CD4-positive, alpha-beta T cell treated with Interleukin-4 for 1 hour (primary cell): Measurements from ENCODE around the gene PROS1.
"Not testable (repeated sequence)": the region's sequence is repeated elsewhere in the genome, so short reads cannot be mapped to it uniquely, and the experiment has no call there.

Experiments
- DNase-seq, 2 donors: peaks; one replicate each; pipeline ENCODE4 v3.0.0-alpha.2; 2020 to 2022

Gene PROS1

DNA sequence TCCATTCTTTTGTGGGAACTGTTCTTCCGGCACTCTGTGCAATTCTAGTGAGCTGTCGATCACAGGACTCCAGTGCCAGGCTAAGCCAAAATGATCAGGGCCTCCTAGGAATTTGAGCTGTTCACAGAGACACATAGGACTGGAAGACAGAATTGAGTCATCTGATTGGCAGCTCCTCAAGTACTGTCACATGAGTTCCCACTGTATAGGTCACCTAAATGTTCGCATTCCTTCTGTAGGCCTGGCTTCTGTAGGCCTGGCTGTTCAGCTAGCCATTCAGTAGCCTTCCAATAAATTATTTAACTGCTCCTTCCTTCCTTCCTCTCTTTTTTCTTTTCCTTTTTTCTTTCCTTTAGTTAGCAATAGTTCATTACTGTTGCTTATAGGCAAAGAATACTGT is 4.3 kb downstream of the PROS1 start:
- no peak for DNase-seq

DNA sequence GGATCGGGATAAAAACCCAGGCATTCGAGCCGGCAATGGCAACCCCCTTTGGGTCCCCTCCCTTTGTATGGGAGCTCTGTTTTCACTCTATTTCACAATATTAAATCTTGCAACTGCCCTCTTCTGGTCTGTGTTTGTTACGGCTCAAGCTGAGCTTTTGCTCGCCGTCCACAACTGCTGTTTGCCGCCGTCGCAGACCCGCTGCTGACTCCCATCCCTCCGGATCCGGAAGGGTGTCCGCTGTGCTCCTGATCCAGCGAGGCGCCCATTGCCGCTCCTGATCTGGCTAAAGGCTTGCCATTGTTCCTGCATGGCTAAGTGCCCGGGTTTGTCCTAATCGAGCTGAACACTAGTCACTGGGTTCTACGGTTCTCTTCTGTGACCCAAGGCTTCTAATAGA is 8.6 kb downstream of the PROS1 start:
- DNase-seq: not testable (repeated sequence)

DNA sequence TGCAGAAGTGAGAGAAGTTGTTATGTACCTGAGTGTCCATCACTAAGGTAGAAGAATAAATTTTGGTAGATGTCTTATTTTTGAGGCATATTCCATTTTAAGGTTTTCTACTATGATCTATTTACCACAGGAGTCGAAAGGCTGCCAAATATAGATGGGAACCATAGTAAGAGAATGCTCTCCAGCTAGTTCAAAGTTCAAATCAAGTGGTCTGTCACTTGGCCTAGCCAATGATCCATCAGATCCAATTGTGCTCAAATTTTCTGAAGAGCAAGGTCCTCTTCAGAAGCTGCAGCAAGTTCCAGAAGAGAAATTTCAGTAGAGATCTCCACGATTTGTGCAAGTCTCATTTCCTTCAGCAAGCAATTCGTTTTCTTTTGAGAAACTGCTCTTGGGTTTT is 10.9 kb downstream of the PROS1 start:
- DNase-seq: no peak

DNA sequence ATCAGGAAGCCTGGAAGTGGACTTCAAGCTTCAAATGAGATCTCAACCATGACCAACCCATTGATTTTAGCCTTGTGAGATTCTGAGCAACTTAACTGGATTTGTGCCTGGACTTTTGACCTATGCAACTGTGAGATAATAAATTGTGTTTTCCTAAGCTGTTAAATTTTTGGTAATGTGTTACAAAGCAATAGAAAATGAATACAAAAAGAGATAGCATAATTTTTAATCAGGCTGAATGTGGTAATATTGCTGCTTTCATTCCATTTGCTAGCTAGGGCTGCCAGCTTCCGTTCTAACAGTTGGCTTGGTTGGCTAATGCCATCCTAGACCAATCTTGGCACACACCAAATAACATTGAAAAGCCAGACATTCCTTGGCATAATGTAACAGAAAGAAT is 12.2 kb downstream of the PROS1 start:
- no peak for DNase-seq

DNA sequence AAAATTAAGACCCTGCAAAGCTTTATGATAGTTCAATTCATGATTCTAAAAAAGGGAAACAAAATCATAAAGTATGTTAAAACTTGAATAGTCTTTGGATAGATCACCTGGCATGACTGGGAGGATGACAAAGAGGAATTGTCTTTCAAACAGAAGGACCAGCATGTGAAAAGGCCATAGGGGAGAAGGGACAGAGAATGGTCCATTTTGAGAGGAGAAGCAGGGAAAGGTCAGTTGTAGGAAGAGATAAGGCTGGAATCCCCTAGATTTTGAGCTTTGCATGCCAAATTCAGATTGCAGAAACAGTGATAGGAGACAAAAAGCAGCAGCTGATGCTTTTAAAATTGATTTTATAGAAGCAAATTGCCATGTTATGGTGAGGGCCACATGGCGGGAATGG is 12.7 kb downstream of the PROS1 start:
- no peak for DNase-seq

DNA sequence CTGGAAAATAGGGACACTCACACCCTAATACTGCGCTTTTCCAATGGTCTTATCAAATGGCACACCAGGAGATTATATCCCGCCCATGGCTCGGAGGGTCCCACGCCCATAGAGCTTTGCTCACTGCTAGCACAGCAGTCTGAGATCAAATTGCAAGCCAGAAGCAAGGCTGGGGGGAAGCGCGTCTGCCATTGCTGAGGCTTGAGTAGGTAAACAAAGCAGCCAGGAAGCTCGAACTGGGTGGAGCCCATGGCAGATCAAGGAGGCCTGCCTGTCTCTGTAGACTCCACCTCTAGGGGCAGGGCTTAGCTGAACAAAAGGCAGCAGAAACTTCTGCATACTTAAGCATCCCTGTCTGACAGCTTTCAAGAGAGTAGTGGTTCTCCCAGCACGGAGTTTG is 23.7 kb downstream of the PROS1 start:
- not testable (repeated sequence) for DNase-seq

DNA sequence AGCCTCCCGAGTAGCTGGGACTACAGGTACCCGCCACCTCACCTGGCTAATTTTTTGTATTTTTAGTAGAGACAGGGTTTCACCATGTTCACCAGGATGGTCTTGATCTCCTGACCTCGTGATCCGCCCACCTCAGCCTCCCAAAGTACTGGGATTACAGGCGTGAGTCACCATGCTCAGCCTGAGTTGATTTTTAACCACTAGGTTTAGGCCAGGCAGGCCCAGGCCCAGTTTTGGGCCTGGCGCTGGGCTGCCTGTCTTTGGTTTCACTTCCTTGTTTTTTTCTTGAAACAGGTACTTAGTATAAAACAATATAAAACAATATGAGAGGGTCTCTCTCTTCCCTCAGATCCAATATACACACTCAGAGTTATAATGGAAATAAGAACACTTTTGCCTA is 36.2 kb downstream of the PROS1 start:
- not testable (repeated sequence) for DNase-seq

DNA sequence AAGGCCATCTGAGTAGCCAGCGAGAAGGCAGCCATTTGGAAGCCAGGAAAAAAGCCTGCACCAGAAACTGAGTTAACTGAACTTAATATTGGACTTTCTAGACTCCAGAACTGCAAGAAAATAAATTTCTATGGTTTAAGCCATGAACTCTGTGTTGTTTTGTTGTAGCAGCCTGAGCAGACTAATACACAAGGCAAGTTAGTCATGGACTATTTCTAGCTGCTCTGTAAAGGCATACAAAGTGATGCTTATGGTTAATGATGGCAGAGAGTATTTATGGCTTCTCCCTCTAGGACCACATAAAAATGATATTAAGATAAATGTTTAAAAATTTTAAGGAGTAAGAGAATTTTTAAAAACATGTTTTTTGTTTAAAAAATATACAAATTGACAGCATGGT is 37.1 kb downstream of the PROS1 start:
- no peak for DNase-seq

DNA sequence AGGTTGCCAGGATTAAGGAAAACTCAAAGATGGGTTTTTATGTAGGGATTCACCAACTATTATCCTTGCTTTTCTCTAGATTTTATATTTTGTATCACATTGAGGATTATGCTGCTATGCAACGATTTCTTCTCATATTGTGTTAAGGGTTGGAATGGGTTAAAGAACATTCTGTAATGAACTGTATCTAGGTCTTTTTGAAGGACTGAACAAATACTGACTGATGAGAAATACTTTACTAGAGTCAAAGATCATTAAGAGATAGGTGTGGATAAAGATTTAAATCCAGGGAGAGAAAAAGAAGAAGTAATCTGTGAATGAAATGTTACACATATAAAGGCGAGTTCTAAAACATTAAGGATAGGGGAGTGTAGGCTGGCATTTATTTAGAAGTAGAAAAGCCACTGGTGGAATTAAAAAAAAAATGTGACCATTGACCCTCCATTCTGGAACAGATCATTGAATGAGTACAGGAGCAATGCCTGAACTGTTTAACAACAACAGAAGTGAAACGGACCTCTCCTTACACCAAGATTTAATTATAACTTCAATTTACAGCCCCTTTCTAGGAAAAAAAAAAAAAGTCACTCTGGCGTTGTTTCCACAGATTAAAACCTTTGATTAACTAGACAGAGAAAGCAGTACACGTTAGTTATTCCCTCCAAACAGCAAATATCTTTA is 39.2 kb downstream of the PROS1 start:
- no peak for DNase-seq

DNA sequence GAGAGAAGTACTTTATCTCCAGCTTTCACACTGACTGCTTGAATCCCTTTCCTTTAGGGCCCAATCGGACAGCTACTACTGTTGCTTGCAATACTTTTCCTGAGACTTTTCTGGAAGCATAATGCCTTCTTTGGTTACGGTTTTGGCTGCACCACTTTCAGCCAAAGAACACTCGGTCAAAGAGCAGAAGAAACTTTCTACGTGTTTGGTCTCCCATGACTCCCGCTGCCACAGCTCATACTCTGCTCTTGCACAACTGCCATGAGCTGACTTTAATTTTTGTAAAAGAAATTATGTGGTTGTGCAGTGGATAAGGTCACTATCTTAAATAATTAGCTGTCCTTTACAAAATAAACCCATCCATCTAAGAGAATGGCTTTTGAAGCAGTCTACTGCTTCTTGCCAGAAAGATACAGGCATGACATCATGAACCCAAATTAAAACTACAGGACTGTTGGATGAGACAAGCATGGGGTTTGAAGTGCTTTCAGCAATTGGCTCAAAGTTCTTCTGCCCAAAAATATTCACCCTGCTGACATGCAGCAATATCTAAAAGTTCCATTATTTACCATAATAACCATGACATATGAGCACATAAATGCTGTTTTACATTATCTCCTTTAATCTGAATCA is 42.0 kb downstream of the PROS1 start:
- DNase-seq: no peak

DNA sequence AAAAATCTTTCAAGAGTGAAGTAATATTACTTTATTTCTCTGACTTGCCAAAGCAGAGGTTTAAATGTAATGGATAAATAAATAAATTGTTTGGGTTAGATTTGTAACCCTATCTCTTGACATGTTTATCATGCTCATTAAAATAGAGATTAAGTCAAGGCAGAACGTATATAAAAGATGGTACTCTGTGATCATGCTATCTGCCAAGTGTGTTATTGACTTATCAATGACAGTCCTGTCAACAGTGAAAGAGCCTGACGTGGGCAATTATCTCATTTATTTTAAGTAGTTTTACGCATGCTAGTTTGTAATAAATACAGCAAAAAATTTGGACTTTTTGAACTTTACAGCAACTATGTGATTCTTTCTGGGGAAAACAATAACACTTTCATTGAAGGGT is 43.7 kb downstream of the PROS1 start:
- no peak for DNase-seq

DNA sequence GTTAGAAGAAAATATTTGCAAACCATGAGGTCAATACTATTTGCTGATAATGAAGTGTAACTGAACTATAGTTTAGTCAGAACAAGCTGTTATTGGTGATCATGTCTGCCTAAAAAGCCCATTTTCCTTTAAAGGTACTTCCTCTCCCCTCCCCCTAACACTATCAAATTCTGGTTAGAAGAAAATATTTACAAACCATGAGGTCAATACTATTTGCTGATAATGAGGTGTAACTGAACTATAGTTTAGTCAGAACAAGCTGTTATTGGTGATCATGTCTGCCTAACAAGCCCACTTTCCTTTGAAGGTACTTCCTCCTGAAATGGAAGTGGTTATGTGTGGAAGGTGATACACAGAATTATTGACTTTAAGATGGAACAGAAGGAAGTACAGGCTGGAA is 46.9 kb downstream of the PROS1 start:
- no peak for DNase-seq

DNA sequence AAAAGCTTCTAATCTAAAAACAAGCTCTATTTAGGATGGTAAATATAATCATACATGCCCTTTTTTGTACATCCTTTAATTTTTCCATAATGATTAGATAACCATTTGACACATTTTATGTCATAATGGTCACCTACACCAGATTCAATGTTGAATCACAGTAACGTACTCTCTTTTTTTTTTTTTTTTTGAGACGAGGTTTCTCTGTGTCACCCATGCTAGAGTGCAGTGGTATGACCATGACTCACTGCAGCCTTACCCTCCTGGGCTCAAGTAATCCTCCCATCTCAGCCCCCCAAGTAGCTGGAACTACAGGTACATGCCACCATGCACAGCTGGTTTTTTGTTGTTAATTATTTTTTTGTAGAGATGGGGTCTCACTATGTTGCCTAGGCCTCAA is 49.2 kb downstream of the PROS1 start:
- no peak for DNase-seq

DNA sequence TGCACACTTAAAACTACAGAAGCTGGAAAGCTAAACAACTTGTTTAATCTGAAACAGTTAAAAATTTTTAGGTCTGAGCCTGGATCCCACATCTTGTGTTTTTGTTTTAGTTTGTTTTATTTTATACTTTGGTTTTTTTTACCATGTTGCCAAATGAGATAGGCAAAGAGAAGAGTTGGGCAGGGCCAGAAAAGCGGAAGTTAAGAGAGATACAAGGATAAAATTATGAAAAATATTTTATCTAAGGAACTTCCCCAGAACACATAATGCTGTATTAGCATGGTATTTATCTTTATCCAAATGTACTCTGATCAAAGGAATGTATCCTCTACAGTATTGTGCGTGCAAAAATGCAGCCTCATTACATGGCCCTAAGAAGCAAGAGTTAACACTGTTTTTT is 50.7 kb downstream of the PROS1 start:
- DNase-seq: no peak

DNA sequence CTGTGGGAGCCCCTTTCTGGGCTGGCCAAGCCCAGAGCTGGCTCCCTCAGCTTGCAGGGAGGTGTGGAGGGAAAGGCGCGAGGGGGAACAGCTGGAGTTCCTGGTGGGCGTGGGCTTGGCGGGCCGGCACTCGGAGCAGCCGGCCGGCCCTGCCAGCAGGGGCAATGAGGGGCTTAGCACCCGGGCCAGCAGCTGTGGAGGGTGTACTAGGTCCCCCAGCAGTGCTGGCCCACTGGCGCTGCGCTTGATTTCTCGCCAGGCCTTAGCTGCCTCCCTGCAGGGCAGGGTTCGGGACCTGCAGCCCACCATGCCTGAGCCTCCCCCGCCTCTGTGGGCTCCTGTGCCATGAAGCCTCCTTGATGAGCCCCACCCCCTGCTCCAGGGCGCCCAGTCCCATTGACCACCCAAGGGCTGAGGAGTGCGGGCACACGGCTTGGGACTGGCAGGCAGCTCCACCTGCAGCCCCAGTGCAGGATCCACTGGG is 56.1 kb downstream of the PROS1 start:
- not testable (repeated sequence) for DNase-seq

DNA sequence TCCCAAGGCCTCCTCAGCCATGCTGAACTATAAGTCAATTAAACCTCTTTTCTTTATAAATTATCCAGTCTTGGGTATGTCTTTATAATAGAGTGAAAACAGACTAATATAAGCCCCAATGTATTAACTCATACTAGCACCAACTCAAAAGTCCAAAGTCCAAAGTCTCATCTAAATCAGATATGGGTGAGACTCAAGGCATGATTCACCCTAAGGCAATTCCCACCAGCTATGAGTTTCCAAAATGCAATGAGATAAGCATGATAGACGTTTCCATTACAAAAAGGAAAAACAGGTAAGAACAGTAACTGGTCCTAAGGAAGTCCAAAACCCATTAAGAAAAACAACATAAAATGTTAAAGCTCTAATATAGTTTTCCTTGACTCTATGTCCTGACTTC is 60.1 kb downstream of the PROS1 start:
- not testable (repeated sequence) for DNase-seq

DNA sequence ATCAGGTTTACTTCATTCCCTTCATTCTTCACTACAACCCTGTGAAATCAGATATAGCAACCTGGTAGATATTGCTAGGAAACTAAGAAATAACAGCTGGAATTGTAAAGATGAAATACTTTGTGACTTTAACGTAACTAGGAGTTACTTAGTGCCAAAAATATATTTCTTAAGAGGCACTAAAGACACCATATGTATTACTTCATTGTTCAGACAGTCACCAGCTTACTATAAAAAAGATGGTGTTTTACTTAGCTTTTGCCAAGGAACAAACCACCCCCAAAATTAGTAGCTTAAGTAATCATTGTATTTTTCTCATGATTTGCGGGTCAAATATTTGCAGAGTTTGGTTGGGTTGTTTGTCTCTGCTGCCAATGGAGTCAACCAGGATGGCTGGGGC is 62.5 kb downstream of the PROS1 start:
- no peak for DNase-seq

DNA sequence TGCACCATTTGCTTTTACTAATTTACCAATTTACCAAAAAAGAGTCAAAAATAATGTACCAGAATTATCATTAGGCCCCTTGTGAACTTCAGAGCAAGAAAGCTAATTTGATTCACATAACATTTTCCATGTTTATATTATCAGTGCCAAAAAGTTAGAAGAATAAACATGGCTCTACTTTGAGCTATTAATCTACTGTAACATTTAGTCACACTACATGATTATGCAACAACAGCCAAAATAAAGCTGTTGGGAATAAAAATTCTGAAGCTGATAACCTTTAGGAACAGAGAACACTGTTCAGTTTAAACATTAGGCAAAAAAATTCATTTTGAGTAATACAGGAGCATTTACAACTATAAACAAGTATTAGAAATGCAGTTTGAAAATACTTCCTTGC is 63.6 kb downstream of the PROS1 start:
- no peak for DNase-seq

DNA sequence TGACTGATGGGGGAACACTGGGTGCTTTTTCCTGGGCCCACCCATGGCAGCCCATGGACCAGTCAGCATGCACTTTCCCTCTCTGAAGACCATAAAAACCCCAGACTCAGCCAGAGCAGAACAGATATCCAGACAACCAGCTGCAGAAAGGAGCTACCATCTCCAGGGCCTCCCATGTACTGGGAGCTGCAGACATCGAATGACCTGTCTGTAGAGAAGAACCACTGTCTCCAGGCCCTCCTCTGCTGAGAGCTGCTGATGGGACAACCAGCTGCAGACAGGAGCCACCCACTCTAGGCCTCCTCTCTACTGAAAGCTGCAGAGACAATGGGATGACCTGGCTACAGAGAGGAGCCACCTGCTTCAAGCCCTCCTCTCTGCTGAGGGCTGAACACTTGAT is 66.6 kb downstream of the PROS1 start:
- no peak for DNase-seq

DNA sequence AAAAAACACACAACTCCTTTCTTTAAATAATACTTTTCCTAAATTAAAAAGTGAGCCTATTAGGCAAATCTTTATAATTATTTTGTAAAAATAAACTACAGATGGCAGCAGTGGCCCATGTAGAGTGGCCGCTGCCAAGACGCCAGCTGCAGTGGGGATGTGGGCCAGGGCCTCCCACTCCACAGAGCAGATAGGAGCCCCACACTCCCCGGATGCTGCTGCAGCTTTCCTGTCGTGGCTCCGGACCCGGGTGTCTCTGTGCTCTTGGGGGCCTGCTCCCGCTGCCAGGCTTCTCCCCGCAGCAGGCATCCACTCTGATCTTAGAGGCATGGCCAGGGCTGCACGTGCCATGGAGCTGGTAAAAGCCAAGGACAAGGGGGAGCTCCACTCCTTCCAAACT is 67.5 kb downstream of the PROS1 start:
- no peak for DNase-seq

DNA sequence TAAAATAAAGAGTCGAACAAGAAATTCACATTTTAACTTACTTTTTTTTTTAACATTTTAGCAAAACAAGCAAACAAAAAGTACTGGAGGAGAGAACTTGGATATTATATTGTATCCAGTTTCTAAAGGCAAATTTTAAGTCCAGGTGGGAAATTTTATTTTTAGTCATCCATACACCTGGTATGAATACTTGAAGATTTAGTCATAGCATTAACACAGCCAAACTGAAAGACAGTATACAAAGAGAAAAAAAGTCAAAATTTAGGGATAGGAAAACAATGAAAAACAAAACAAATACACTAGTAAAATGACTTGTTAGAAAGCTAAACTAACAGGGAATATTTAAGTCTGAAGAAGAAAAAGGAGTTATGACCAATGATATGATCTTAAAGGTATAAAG is 69.1 kb downstream of the PROS1 start:
- no peak for DNase-seq

DNA sequence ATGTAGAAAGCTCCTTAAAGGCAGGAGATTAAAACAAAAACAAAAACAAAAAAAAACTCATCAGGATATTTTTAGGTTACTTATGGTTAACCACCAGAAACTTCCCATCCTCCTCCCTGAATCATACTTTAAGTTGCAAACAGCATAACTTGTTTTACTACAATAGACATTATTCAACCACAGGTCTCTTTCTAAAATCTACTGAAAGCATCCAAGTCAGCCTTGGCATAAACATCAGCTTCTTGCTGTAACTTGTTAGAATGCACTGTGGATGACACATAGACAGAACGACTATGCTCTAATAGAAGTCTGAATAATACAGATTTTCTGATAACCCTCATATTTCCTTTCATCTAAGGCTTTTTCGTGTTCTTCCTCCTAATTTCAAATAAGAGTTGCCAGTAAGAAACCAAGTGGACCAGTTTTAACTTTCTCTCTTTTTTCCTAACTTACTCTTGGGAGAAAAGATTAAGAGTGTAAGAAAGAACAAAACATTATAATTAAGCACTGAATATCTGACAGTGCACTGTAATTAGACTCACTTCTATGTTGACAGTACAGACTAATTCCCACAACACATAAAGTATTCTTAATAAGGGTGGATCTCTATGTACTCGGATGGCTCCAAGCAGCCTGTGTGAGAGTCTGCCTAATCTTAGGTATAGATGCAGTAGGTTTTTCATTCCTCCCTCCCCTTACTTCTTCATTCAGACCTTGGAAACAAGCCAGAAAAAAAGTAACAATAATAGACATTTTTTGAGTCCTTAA is 95.3 kb downstream of the PROS1 start:
- DNase-seq: not testable (repeated sequence)

DNA sequence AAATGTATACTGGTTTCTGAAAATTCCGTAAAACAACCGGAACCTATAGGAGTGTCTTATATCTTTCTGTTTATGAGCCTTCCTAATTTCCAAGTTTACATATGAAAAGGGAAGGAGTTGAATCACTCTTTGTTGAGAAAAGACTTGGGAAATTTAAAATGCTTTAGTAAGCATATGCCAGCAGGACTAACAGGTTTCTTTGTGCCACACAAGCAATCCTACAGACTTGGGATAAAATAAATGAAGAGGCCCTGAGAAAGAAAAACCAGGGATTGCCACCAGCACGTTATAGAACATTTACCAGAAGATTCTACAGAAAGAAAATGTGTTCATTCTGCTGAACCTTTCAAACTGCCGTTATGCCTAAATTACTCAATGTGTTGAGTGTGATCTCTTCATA is 96.3 kb downstream of the PROS1 start:
- not testable (repeated sequence) for DNase-seq

DNA sequence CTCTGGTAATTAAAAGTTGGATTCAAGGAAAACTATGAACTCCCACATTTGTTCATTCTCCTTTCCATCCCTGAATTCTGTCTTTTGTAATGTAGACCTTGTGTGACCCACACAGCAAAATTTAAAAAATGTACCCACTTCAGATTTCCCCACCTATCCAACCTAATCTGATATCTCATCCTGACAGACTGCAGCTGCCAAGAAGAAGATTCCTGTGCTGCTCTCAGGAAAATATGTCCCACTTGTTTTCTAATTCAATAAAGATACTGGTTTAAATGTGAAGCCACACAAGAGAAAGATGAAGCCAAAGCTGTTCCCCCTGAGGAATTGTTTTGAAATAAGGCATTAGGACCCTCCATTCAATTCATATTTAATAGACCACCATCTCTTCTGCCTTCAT is 100.3 kb downstream of the PROS1 start:
- DNase-seq: not testable (repeated sequence)
